K562 (cell line): ENCODE data around the gene GRM5. TPM values are rescaled to one million over a fixed set of nuclear protein-coding genes. Genes with fewer than 3 reads are reported as not detected.

Experiments used
- ATAC-seq: fragments of 200-7000 bp; cut with Tn5 transposase; 3 replicates; pipeline ENCODE4 v1.9.1; 2020; ENCODE audit warnings: moderate library complexity
- BruUV-seq: library from RNA; stranded (reverse); fragments of 400-500 nt; replicated peaks from 2 replicates; lab custom pipeline; 2021; lab: Mats Ljungman, UMichigan
- CTCF ChIA-PET: fragments of 300-600 bp; formaldehyde crosslinking; extraction: SDS; loops from one replicate; lab custom pipeline; 2021; ENCODE audit warnings: low intra/inter-chr PET ratio; lab: Yijun Ruan, JAX
- POLR2A ChIA-PET: fragments of 300-600, 350-650 bp; sonication (Branson Sonifier 250); formaldehyde crosslinking; extraction: SDS; loops from one replicate; lab custom pipeline; 2021; ENCODE audit warnings: antibody characterized with exemption, inconsistent platforms; lab: Yijun Ruan, JAX
- DNase-seq, 4 experiments: peaks; one replicate each; pipeline versions ENCODE4 v3.0.0 to v3.0.0-alpha.2; 2011 to 2018; ENCODE audit warnings: low spot score in 3 of 4, mixed read lengths in 3 of 4; ENCODE audit errors: extremely low read depth in 1 of 4
- FAIRE-seq: peaks from 2 replicates; lab custom pipeline; 2011; peaks lifted over from hg19 to GRCh38; lab: Jason Lieb, UNC
- H2AFZ ChIP-seq: 2 replicates; pipeline ENCODE4 v1.6.0; 2011; ENCODE audit warnings: low read depth, low read length, control low read depth, inconsistent platforms
- H3K27ac ChIP-seq: fragments of 200-600 bp; 3 replicates; pipeline ENCODE4 v1.8.0; 2011; ENCODE audit warnings: low read depth, mild to moderate bottlenecking, control low read depth, inconsistent platforms, low read length, moderate library complexity, mixed read lengths; ENCODE audit errors: extremely low read depth
- H3K27me3 ChIP-seq, 2 experiments: fragments of 300-600 bp in 1 of 2; 2 replicates in 1 of 2; 3 replicates in 1 of 2; pipeline versions ENCODE4 v1.6.0 to v1.8.0; 2011; ENCODE audit warnings: inconsistent platforms in 2 of 2, low read length in 2 of 2, mild to moderate bottlenecking in 1 of 2, mixed read lengths in 1 of 2, moderate library complexity in 1 of 2; ENCODE audit not compliant: control insufficient read depth in 2 of 2, insufficient read depth in 2 of 2
- H3K36me3 ChIP-seq: fragments of 300-600 bp; 3 replicates; pipeline ENCODE4 v1.8.0; 2011; ENCODE audit warnings: mild to moderate bottlenecking, low read length, inconsistent platforms; ENCODE audit not compliant: control insufficient read depth, insufficient read depth
- H3K4me1 ChIP-seq, 2 experiments: fragments of 200-600 bp in 1 of 2; replicated peaks in 1 of 2; 2 replicates in 1 of 2; 3 replicates in 1 of 2; pipeline versions ENCODE4 v1.5.1 to v1.8.0; 2011; ENCODE audit warnings: inconsistent platforms in 2 of 2, low read length in 2 of 2, mild to moderate bottlenecking in 1 of 2, mixed read lengths in 1 of 2, moderate library complexity in 1 of 2; ENCODE audit not compliant: control insufficient read depth in 2 of 2, insufficient read depth in 2 of 2
- H3K4me2 ChIP-seq: 2 replicates; pipeline ENCODE4 v1.6.1; 2011; ENCODE audit warnings: low read length, control low read depth, inconsistent platforms, mixed read lengths; ENCODE audit not compliant: insufficient read depth
- H3K4me3 ChIP-seq: fragments of 200-600 bp; sonication (generic), shearing (Covaris generic); 2 replicates; pipeline ENCODE4 v1.5.1; 2016; ENCODE audit warnings: control low read depth, inconsistent platforms
- H3K79me2 ChIP-seq: fragments of 200-600 bp; 3 replicates; pipeline ENCODE4 v1.8.0; 2011; ENCODE audit warnings: low read length, inconsistent platforms; ENCODE audit not compliant: control insufficient read depth, insufficient read depth
- H3K9ac ChIP-seq, 2 experiments: 2 replicates each; pipeline versions ENCODE4 v1.6.0 to v1.6.1; 2011; ENCODE audit warnings: low read depth in 2 of 2, low read length in 2 of 2, control low read depth in 1 of 2, inconsistent platforms in 1 of 2, mild to moderate bottlenecking in 1 of 2, mixed read lengths in 1 of 2; ENCODE audit not compliant: insufficient read depth in 1 of 2
- H3K9me1 ChIP-seq: one replicate; pipeline ENCODE4 v1.6.0; 2011; ENCODE audit warnings: inconsistent platforms, mild to moderate bottlenecking, low read length, moderate library complexity; ENCODE audit not compliant: control insufficient read depth, insufficient read depth
- H3K9me3 ChIP-seq: replicated peaks from 2 replicates; pipeline ENCODE4 v1.5.1; 2011; ENCODE audit warnings: low read depth, low read length, inconsistent platforms; ENCODE audit not compliant: control insufficient read depth, insufficient read depth
- H4K20me1 ChIP-seq: replicated peaks from 2 replicates; pipeline ENCODE4 v1.6.1; 2011; ENCODE audit warnings: low read length, inconsistent platforms, mixed read lengths; ENCODE audit not compliant: control insufficient read depth, insufficient read depth
- CBX2 ChIP-seq: fragments of 200-600 bp; sonication (generic); IDR thresholded peaks from one replicate; pipeline ENCODE4 v1.6.1; 2012; ENCODE audit warnings: mild to moderate bottlenecking, low read length, inconsistent platforms; ENCODE audit not compliant: insufficient read depth, poor library complexity, severe bottlenecking
- CC2D1A ChIP-seq: fragments of 450-650 bp; IDR thresholded peaks from 2 replicates; pipeline ENCODE4 v1.6.1; 2017; ENCODE audit warnings: mild to moderate bottlenecking
- E2F4 ChIP-seq: sonication (generic); formaldehyde crosslinking; IDR thresholded peaks from 2 replicates; pipeline ENCODE4 v1.8.0; 2022; ENCODE audit warnings: mild to moderate bottlenecking, low read depth, missing genetic modification reagents
- EP300 ChIP-seq: IDR thresholded peaks from 2 replicates; pipeline ENCODE4 v1.6.1; 2012; ENCODE audit warnings: low read length, improper control_type of control experiment
- FOXO4 ChIP-seq: fragments of 450-650 bp; formaldehyde crosslinking; IDR thresholded peaks from 2 replicates; pipeline ENCODE4 v1.4.0; 2020; ENCODE audit warnings: mild to moderate bottlenecking, moderate library complexity
- NCOA6 ChIP-seq: fragments of 450-650 bp; IDR thresholded peaks from 2 replicates; pipeline ENCODE4 v1.6.1; 2017; ENCODE audit warnings: mild to moderate bottlenecking
- NFATC3 ChIP-seq: fragments of 450-650 bp; IDR thresholded peaks from 2 replicates; pipeline ENCODE4 v1.6.1; 2017; ENCODE audit warnings: mild to moderate bottlenecking
- SIX5 ChIP-seq, 2 experiments: IDR thresholded peaks; 2 replicates each; pipeline ENCODE4 v1.6.1; 2011; ENCODE audit warnings: low read length in 2 of 2, borderline replicate concordance in 1 of 2, low read depth in 1 of 2, mild to moderate bottlenecking in 1 of 2, moderate library complexity in 1 of 2; ENCODE audit not compliant: insufficient read depth in 1 of 2
- TRIM25 ChIP-seq: fragments of 450-650 bp; IDR thresholded peaks from 2 replicates; pipeline ENCODE4 v1.7.0; 2016; ENCODE audit warnings: borderline replicate concordance
- ZNF512 ChIP-seq: IDR thresholded peaks from 2 replicates; pipeline ENCODE4 v1.6.1; 2016; ENCODE audit warnings: missing genetic modification characterization, missing compliant biosample characterization
- ZNF780A ChIP-seq: fragments of 250-450 bp; sonication (Bioruptor Pico); IDR thresholded peaks from 2 replicates; pipeline ENCODE4 v1.5.0; 2021; ENCODE audit warnings: mild to moderate bottlenecking
- WGBS: fragments of 100-300 bp; shearing (Covaris generic); methylation state at CpG from one replicate; pipeline ENCODE4 v1.1.6; 2016; ENCODE audit warnings: low coverage, mixed read lengths; ENCODE audit not compliant: insufficient coverage; ENCODE audit errors: missing lambda C conversion rate; 5-methylcytosine and 5-hydroxymethylcytosine counted together
- in situ Hi-C: fragments of 300-500 bp; cut with MboI; formaldehyde crosslinking; loops from 4 replicates; pipeline ENCODE4 v1.15.0; 2018; ENCODE audit warnings: inconsistent platforms, mixed read lengths
- intact Hi-C: fragments of 100-400 bp; cut with micrococcal nuclease; formaldehyde crosslinking; loops from 2 replicates; pipeline ENCODE4 v1.14.2; 2022
- polyA plus RNA-seq, 8 experiments: library from polyadenylated mRNA; depleted of rRNA in 4 of 8; stranded (reverse) in 5 of 8; unstranded in 3 of 8; fragments of >200 nt; fragmentation: Nextera tagmentation in 2 of 8; fragmentation: Illumina TruSeq in 1 of 8; extraction: Ambion mirVana in 2 of 8; extraction: Trizol in 1 of 8; gene quantifications; 2 replicates each; pipeline versions ENCODE4 v1.2.1 to v1.2.3, GENCODE V29; 2011 to 2014; ENCODE audit warnings: inconsistent platforms in 1 of 8, missing spikeins in 1 of 8
- total RNA-seq, 7 experiments: library from RNA; depleted of rRNA in 6 of 7; stranded (reverse); fragments of >200 nt in 6 of 7; fragmentation: Illumina TruSeq in 2 of 7; extraction: Trizol in 2 of 7; gene quantifications; 2 replicates each; pipeline versions ENCODE4 v1.2.1 to v1.2.3, GENCODE V29; 2011 to 2021; ENCODE audit warnings: low replicate concordance in 1 of 7

Gene GRM5
- total and polyA plus RNA-seq, 9 of the 15 experiments (the other 6 are each of a cell fraction or from before 2014, with no cell fraction given) = not detected

DNA sequence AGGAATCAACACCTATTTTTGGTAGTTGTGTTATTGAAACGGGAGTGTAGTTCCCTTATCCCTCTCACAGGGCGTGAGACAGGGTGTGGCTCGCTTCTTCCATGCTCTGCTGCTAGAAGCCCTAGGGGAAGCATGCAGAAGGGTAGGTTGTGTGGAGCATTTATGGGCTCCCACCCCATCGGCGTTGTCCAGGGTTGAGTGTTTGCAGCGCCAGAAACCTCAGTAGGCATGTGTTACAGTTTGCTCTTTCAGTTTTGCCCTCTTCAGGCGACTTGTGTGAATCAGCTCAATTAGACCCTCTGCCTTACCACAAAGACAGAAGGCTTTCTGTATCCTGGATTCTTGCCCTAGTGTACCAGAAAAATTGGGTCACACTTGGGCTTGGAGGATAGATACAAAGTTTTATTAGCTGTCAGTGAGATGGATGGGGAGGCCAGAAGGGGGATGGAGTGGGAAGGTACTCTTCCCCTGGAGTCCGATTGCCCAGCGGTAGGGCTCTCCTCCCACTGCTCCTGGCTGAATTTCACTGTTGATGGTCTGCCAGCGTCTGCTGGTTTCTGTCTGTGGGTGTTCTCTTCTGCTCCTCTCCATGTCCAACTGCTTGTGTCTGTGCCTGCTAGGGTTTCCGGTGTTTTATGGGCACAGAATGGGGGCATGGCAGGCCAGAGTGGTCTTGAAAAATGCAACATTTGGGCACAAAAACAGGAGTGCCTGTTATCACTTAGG is 369.9 kb downstream of the GRM5 start:
- H3K4me2 ChIP-seq = no peak overlapping the region
- WGBS = under 1% methylated on average over 11 of the region's 11 CpGs
- no peak overlapping the region for H3K27ac ChIP-seq
- TF ChIP-seq CBX2 = no peak
- no peak for TF ChIP-seq ZNF780A (CRISPR knock-in tag)
- TF ChIP-seq FOXO4 (CRISPR knock-in tag) = no peak
- no peak for TF ChIP-seq NCOA6
- TF ChIP-seq E2F4 (CRISPR knock-in tag) = no peak
- TF ChIP-seq TRIM25 = no peak
- no peak for TF ChIP-seq ZNF512 (tag)
- no peak for TF ChIP-seq NFATC3
- TF ChIP-seq CC2D1A = no peak
- TF ChIP-seq SIX5 (IDR thresholded peaks at IDR 0.05; ENCODE audit: borderline replicate concordance in 1 of 2, insufficient read depth in 1 of 2, low read depth in 1 of 2, low read length in 2 of 2) = no peak
- no peak for TF ChIP-seq EP300
- H3K79me2 ChIP-seq = no peaks in the 10 kb centered on the region
- no peak overlapping the region for H3K9ac ChIP-seq
- POLR2A ChIA-PET = no interaction called here
- H3K4me1 ChIP-seq = no peaks in the 10 kb centered on the region
- in situ Hi-C loops = no loop called here
- CTCF ChIA-PET = no interaction called here
- intact Hi-C loops = no loop called here
- no peak overlapping the region for H3K4me3 ChIP-seq
- DNase-seq (no peak), FAIRE-seq (no peak), ATAC-seq (no peak)
- no TSS peak for BruUV-seq
- no peak overlapping the region for H2AFZ ChIP-seq
- no peaks in the 10 kb centered on the region for H3K9me1 ChIP-seq
- H4K20me1 ChIP-seq = no peaks in the 10 kb centered on the region
- no peaks in the 10 kb centered on the region; the same call in 1 of the 2 replicates for H3K9me3 ChIP-seq
- H3K36me3 ChIP-seq = no peaks in the 10 kb centered on the region
- no peaks in the 10 kb centered on the region for H3K27me3 ChIP-seq
